Cardiac muscle cell (in vitro differentiated cells and primary cell): Measurements from ENCODE around the gene EML4. TPM values are rescaled to one million over a fixed set of nuclear protein-coding genes. Genes with fewer than 3 reads are reported as not detected.

ENCODE experiments used
- DNase-seq, 2 donors: peaks; one replicate each; pipeline versions ENCODE4 v3.0.0 to v3.0.0-alpha.2; 2010 to 2017; ENCODE audit warnings: low read depth in 1 of 2, low spot score in 1 of 2
- H3K27ac ChIP-seq: fragments of 200-600 bp; sonication (generic); 2 replicates; pipeline ENCODE4 v1.5.1; 2016
- H3K27me3 ChIP-seq: fragments of 200-600 bp; sonication (generic); 2 replicates; pipeline ENCODE4 v1.6.0; 2016; ENCODE audit warnings: control low read depth
- H3K36me3 ChIP-seq: fragments of 200-600 bp; sonication (generic); 2 replicates; pipeline ENCODE4 v1.5.1; 2016; ENCODE audit warnings: control low read depth
- H3K4me1 ChIP-seq: fragments of 200-600 bp; sonication (generic); 2 replicates; pipeline ENCODE4 v1.8.1; 2017; ENCODE audit warnings: low read depth, mild to moderate bottlenecking, mixed run types
- H3K4me3 ChIP-seq: fragments of 200-600 bp; sonication (generic); 2 replicates; pipeline ENCODE4 v1.5.1; 2016; ENCODE audit warnings: mild to moderate bottlenecking
- H3K9me3 ChIP-seq: fragments of 200-600 bp; sonication (generic); 2 replicates; pipeline ENCODE4 v1.5.1; 2017; ENCODE audit warnings: low read depth, mild to moderate bottlenecking, control low read depth
- CTCF ChIP-seq: IDR thresholded peaks from 2 replicates; pipeline ENCODE4 v1.5.1; 2012; ENCODE audit warnings: low read depth, mild to moderate bottlenecking, low read length
- polyA plus RNA-seq: library from polyadenylated mRNA; unstranded; fragments of >200 nt; fragmentation: Nextera tagmentation; extraction: Ambion mirVana; gene quantifications from 2 replicates; pipeline ENCODE4 v1.2.1, GENCODE V29; 2016
- total RNA-seq: library from RNA; depleted of rRNA; stranded (reverse); fragments of >200 nt; gene quantifications from 2 replicates; pipeline ENCODE4 v1.2.3, GENCODE V29; 2016

EML4 gene
- total and polyA plus RNA-seq, 2 experiments from 2014 or later = 46.6 to 56.2 TPM

GRCh38 chr2:42196070-42196402, 26.9 kb downstream of the EML4 start:
- H3K4me3 ChIP-seq = no peak overlapping the region
- peaks cover 26% of the 10 kb centered on the region for H3K4me1 ChIP-seq
- peak overlapping the region; percentile 83 for H3K27ac ChIP-seq
- H3K27me3 ChIP-seq = no peaks in the 10 kb centered on the region
- DNase-seq = no peak
- TF ChIP-seq CTCF = no peak
- H3K9me3 ChIP-seq = no peaks in the 10 kb centered on the region
- H3K36me3 ChIP-seq = no peaks in the 10 kb centered on the region

- no peaks in the 10 kb centered on the region for H3K36me3 ChIP-seq
- peaks cover 26% of the 10 kb centered on the region for H3K4me1 ChIP-seq
- DNase-seq = peak; percentile 55 to 82
- no peaks in the 10 kb centered on the region for H3K27me3 ChIP-seq
- H3K27ac ChIP-seq = peak overlapping the region; percentile 83
- H3K4me3 ChIP-seq = no peak overlapping the region
- TF ChIP-seq CTCF = peak; percentile 71
- no peaks in the 10 kb centered on the region for H3K9me3 ChIP-seq
Measured at GRCh38 chr2:42196403-42197267, 27.5 kb downstream of the EML4 start.

GRCh38 chr2:42197792-42198191, 28.6 kb downstream of the EML4 start:
- H3K4me3 ChIP-seq = no peak overlapping the region

GRCh38 chr2:42198466-42198865, 29.3 kb downstream of the EML4 start:
- no peak overlapping the region for H3K4me3 ChIP-seq
- no peaks in the 10 kb centered on the region for H3K36me3 ChIP-seq
- TF ChIP-seq CTCF = no peak
- H3K9me3 ChIP-seq = no peaks in the 10 kb centered on the region
- H3K27ac ChIP-seq = no peak overlapping the region
- no peaks in the 10 kb centered on the region for H3K27me3 ChIP-seq
- DNase-seq = no peak
- H3K4me1 ChIP-seq = peaks cover 16% of the 10 kb centered on the region

More at GRCh38 chr2:42197792-42198191, 28.6 kb downstream of the EML4 start:
- no peak for TF ChIP-seq CTCF
- H3K9me3 ChIP-seq = no peaks in the 10 kb centered on the region
- H3K36me3 ChIP-seq = no peaks in the 10 kb centered on the region
- H3K27me3 ChIP-seq = no peaks in the 10 kb centered on the region
- H3K4me1 ChIP-seq = peaks cover 22% of the 10 kb centered on the region
- peak overlapping the region; percentile 10 for H3K27ac ChIP-seq
- no peak for DNase-seq

- Histone ChIP-seq H3K27me3 (no peaks in the 10 kb centered on the region), H3K4me3 (no peak overlapping the region), H3K9me3 (no peaks in the 10 kb centered on the region), H3K4me1 (peaks cover 16% of the 10 kb centered on the region), H3K27ac (no peak overlapping the region), H3K36me3 (no peaks in the 10 kb centered on the region)
- TF ChIP-seq CTCF = no peak
- no peak for DNase-seq
Measured at GRCh38 chr2:42199002-42199401, 29.8 kb downstream of the EML4 start.
